ENCODE results near the gene ABCC1. TPM values are rescaled to one million over a fixed set of nuclear protein-coding genes. Genes with fewer than 3 reads are reported as not detected.

ABCC1 gene
- total RNA-seq, 4 donors from 2014 or later, result 19.3 to 43.7 (median 26.2) TPM

DNA sequence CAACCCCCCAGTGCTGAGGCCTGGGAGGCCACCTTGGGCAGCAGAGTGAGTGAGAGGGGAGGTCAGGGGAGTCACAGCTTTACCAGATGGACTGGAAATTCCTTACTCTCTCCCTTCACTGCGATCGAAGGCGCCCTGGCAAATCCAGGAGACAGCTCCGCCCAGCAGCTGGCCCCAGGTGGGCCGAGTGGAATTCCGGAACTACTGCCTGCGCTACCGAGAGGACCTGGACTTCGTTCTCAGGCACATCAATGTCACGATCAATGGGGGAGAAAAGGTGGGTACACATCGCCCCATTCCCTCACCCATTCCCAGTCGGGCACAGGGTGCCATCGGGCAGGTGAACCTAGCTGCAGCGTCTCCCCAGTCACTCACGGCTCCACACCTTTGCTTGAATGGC is 182.2 kb downstream of the ABCC1 start:
- Histone ChIP-seq H3K27ac (no peak overlapping the region), H3K36me3 (peaks cover 0 to 63% of the 10 kb centered on the region in 2 donors), H3K27me3 (no peaks in the 10 kb centered on the region), H3K4me1 (no peaks in the 10 kb centered on the region), H3K9me3 (no peaks in the 10 kb centered on the region), H3K4me3 (no peak overlapping the region)
- ATAC-seq (no peak), DNase-seq (no peak)
- intact Hi-C loops (cut with DNase I; ENCODE audit: low total_unique reads) (no loop called here), in situ Hi-C loops (cut with MboI; ENCODE audit: low sequenced_read_pairs in 4 of 4) (no loop called here)
- TF ChIP-seq POLR2A (IDR thresholded peaks at IDR 0.05) (no peak), CTCF (IDR thresholded peaks at IDR 0.05 in 4 of 5, conservative IDR thresholded peaks at IDR 0.05 in 1 of 5) (no peak)

- TF ChIP-seq POLR2A (IDR thresholded peaks at IDR 0.05) (no peak), CTCF (IDR thresholded peaks at IDR 0.05 in 4 of 5, conservative IDR thresholded peaks at IDR 0.05 in 1 of 5) (no peak)
- DNase-seq, result no peak
- H3K36me3 ChIP-seq, result peaks cover 0 to 74% of the 10 kb centered on the region in 2 donors
- H3K4me1 ChIP-seq, result no peaks in the 10 kb centered on the region
- intact Hi-C loops (cut with DNase I; ENCODE audit: low total_unique reads), result no loop called here
- no peaks in the 10 kb centered on the region for H3K9me3 ChIP-seq
- H3K4me3 ChIP-seq, result no peak overlapping the region
- H3K27me3 ChIP-seq, result no peaks in the 10 kb centered on the region
- in situ Hi-C loops (cut with MboI; ENCODE audit: low sequenced_read_pairs in 4 of 4), result no loop called here
- no peak for ATAC-seq
- no peak overlapping the region for H3K27ac ChIP-seq
These were observed 184.7 kb downstream of the ABCC1 start for GRCh38 chr16:16133943-16134604.

DNA sequence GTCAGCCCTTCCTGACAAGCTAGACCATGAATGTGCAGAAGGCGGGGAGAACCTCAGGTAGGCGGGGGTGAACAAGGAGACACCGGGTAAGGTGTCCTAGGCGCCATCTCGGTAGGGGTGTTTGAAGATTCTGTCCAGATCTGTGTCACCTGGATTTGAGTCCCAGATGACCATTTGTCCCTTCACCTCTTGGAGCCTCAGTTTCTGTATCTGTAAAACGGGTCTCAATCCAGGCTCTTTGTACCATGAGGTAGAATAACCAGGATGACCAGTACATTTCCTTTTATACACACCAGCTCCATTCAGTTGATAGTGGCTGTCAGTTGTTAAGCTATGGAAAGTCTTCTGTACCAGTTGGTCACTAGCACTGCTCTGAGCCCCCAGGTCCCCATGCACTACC is 187.2 kb downstream of the ABCC1 start:
- peaks cover 0 to 90% of the 10 kb centered on the region in 2 donors for H3K36me3 ChIP-seq

DNA sequence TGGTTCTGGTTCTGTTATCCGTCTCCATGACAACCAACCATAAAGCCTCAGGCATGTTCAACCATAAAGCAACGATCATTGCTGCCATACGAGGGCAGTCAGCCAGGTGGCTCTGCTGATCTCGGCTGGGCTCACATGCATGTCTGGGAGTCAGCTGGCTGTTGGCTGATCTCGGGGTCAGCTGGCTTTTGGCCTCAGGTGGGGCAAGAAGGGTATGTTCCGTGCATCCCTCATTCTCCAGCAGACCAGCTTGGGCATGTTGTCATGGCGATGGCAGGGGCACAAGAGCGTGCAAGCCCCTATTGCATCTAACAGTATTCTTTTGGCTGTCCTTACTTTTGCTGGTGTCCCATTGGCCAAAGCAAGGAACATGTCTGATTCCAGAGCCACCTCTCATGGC is 187.7 kb downstream of the ABCC1 start:
- ATAC-seq (no peak), DNase-seq (no peak)
- H3K36me3 ChIP-seq, result peaks cover 0 to 91% of the 10 kb centered on the region in 2 donors
- H3K9me3 ChIP-seq, result no peaks in the 10 kb centered on the region
- H3K4me1 ChIP-seq, result no peaks in the 10 kb centered on the region
- in situ Hi-C loops (cut with MboI; ENCODE audit: low sequenced_read_pairs in 4 of 4) (no loop called here), intact Hi-C loops (cut with DNase I; ENCODE audit: low total_unique reads) (no loop called here)
- H3K4me3 ChIP-seq, result no peak overlapping the region
- H3K27ac ChIP-seq, result no peak overlapping the region
- TF ChIP-seq POLR2A (IDR thresholded peaks at IDR 0.05), result no peak
- H3K27me3 ChIP-seq, result no peaks in the 10 kb centered on the region

More for the DNA sequence above, 187.2 kb downstream of the ABCC1 start:
- intact Hi-C loops (cut with DNase I; ENCODE audit: low total_unique reads), result no loop called here
- TF ChIP-seq POLR2A (IDR thresholded peaks at IDR 0.05) (no peak), CTCF (IDR thresholded peaks at IDR 0.05 in 4 of 5, conservative IDR thresholded peaks at IDR 0.05 in 1 of 5) (no peak)
- H3K4me1 ChIP-seq, result no peaks in the 10 kb centered on the region
- in situ Hi-C loops (cut with MboI; ENCODE audit: low sequenced_read_pairs in 4 of 4), result no loop called here
- H3K4me3 ChIP-seq, result no peak overlapping the region
- no peaks in the 10 kb centered on the region for H3K27me3 ChIP-seq
- no peak overlapping the region for H3K27ac ChIP-seq
- DNase-seq (no peak), ATAC-seq (no peak)
- H3K9me3 ChIP-seq, result no peaks in the 10 kb centered on the region

- Histone ChIP-seq H3K9me3 (no peaks in the 10 kb centered on the region), H3K27me3 (no peaks in the 10 kb centered on the region), H3K36me3 (peaks cover 0 to 87% of the 10 kb centered on the region in 2 donors), H3K4me3 (no peak overlapping the region), H3K4me1 (no peaks in the 10 kb centered on the region), H3K27ac (no peak overlapping the region)
- in situ Hi-C loops (cut with MboI; ENCODE audit: low sequenced_read_pairs in 4 of 4), result no loop called here
- ATAC-seq, result no peak
- TF ChIP-seq POLR2A (IDR thresholded peaks at IDR 0.05) (no peak), CTCF (IDR thresholded peaks at IDR 0.05 in 4 of 5, conservative IDR thresholded peaks at IDR 0.05 in 1 of 5) (no peak)
- DNase-seq, result no peak
- intact Hi-C loops (cut with DNase I; ENCODE audit: low total_unique reads), result no loop called here
These were observed 188.7 kb downstream of the ABCC1 start for GRCh38 chr16:16138034-16138635.
